GM18858 (cell line): Measurements from ENCODE around the gene VPS37B.

Experiments used
- ATAC-seq: cut with Tn5 transposase; IDR thresholded peaks from one replicate; pipeline ENCODE4 v1.9.1; 2021; ENCODE audit not compliant: unreplicated experiment

The VPS37B gene

DNA sequence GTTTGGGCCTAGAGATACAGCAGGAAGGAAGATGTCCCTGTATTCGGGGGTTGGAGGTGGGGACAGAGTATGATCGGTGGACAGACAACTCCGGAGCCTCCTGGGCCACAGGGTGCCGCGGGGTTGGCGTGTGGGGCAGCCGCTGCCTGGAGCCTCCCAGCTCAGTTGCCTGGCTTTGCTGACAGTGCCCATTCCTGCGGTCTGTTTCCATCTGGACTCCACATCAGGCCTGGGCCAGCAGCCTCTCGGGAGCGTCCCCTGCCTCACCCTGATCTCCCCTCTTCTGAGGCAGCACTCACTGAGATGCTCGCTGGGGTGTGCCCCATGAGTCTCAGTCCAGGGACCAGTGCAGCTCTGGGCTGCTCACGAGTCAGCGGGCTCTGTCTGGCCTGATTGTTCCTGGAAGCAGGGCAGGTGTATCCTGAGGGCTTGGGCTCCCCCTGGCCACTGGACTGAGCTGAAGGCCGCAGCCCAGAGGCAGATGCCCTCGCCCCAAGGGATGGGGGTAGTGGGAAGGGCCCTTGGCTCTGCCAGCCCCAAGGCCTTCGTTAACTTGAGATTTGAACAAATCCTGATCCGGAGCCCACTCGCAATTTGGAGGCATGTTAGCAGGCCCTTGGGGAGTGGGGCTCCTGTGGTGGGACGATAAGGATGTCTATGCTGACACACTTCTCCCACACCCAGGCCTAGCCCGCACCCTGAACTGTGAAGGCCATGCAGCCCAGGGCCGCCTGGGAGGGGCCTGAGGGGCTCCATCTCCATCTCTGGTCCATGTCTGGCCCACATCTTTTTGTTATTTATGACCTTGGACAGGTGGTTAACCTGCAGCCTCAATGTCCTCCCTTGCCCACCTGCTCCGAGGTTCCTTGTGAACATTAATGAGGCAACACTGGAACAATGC lies 53.2 kb downstream of the VPS37B start:
- no peak for ATAC-seq

DNA sequence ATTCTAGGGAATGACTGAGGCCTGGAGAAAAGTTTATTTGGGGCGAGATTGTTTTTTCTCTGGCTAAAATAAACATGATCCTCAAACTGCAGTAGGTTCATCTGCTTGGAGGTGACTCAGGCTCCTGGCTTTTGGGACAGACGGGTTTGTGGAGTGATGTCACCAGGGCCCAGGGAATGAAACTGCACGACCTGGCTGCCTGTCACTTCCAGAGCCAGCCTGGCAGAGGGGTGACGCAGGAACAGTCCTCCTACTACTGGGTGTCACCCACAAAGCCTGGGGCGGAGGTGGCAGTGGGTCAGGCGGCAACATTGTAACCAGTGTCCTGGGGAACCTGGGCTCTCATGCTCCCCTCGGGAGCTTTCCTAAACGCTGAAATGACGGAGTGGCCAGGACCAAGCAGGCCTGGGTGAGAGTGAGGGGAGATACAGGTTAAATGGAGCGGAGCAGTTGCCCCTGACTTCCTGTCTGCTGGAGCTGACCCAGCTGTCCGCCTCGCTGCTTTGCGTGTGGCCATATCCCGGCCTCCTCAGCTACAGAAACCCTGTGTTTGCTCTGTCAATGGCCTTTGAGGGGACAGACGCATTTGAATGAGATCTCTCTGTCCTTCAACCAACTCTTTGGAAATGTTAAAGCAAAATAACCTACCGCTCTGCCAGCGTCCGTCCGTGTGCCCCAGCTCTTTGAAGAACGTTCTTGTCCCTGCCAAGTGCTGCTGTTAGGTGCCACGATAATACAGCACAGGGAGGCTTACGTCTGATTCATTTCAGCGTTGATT lies 54.2 kb downstream of the VPS37B start:
- no peak for ATAC-seq

DNA sequence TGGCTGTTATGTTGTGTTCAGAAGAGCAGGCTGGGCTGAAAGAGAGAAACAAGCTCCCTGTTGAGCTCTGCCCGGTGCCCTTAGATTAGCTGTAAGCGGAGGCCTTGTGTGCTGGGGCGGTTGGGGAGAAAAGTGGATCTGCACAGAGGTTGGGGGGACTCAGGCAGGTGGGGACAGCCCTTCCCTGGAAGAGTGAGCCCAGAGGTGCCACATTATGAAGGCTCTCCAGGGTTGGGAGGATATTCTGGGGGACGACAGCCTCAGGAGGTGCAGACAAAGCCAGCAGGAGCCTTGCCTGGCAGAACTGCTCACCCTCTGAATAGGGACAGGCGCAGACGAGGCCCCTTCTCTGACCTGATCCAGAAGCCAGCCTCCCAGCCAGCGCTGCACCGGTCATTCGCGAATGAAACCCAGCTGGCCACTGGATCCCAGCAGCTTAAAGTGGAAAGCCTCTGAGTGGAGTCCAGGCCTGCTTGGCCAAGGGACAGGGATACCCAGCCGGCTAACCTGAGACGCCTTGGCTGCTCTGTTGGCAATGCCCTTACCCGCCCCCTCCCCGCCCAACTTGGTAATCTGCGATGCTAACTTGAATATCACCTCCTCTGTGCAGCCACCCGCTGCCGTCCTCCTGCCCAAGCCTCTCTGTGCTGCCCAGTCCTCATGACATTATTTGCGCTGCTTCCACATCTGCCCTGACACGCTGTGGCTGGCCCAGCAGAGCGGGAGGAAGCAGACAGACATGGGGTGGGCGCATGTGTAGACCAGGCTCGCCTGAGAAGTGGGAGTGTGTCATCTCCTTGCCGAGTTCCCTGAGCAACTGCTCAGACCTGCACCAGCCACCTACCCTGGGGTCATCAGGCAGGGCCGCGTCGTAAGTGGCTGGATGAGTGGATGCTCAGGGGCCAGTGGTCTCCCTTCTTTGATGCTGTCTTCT lies 55.1 kb downstream of the VPS37B start:
- no peak for ATAC-seq

DNA sequence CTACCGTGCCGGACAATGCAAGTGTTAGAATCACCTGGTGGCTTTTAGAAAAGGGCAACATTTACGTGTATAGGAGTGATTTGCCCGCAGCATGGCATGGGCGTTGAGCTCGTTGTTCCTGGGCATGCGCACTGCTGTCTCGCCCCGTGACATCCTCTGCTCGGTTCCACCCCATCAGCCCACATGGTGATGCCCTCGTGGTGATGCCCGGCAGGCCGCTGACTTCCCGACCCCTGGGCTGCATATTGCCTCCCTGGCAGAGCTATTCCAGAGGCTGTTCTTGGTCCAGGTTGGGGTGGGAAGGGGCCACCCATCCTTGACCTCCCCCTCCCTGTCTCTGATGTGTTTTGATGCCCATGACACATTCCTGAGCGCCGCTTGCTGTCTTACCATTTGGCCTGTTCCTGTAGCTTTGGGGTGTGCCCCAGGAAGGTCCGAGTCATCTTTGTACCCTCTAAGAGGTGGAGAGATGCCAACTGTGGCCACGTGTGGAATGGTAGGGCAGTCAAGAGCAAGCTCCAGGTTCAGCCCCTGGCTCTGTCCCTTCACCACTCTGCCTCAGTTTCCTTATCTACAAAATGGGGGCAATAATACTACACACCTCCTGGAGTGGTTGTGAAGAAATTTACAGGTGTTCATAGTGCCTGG lies 55.9 kb downstream of the VPS37B start:
- ATAC-seq, result no peak

DNA sequence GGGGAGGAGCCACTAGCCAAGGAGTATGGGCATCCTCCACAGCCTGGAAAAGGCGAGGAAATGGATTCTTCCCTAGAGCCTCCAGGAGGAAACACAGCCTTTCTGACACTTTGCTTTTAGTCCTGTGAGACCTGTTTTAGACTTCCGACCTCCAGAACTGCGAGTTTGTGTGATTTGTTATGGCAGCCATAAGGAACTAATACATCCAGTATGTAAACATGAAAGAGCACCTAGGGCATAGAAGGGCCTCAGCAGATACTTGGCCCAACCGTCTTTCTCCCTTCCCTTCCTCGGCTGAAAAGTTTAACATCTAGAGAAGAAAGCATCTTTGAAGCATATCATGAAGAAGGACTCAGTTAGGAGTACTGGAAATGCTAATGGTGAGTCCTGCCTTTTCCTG lies 57.1 kb downstream of the VPS37B start:
- ATAC-seq, result no peak

DNA sequence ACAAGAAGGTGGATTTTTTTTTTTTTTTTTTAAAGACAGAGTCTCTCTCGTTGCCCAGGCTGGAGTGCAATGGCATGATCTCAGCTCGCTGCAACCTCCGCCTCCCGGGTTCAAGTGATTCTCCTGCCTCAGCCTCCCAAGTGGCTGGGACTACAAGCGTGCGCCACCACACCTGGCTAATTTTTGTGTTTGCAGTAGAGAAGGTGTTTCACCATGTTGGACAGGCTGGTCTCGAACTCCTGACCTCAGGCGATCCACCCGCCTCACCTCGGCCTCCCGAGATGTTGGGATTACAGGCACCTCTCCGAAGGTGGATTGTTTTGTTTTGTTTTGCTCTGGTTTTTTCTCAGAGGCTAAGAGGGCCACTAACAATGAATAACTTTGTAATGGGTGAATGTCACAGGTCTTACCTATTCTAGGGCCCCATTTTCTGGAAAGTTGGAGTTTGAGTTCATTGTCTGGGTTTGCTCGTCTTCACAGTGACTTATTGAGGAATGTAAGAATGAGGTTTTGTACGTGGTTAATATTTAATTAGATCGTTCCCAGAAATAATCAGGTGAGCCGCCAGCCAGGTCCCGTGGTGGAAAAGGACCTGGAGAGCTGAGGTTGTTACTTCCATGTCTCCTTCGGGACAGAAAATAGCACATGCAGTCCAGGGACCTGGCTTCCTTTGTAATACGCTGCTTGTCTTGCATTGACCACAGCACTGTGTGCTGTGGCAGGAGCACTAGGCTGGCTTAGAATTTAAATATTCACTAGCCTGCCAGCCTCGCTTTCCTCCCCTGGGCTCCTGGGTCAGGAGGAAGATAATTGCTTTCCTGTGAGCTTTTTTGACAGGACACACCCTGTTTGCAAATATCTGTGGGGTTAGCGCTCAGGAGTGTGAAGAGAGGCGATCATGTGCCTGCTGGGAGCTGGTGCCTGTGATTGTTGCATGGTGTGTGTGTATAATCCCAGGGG lies 58.3 kb downstream of the VPS37B start:
- ATAC-seq, result no peak

GRCh38 chr12:122836027-122836921 lies 59.6 kb downstream of the VPS37B start:
- ATAC-seq, result peak; percentile 43

- ATAC-seq, result no peak
Measured at GRCh38 chr12:122835750-122836026, 60.2 kb downstream of the VPS37B start.

- ATAC-seq, result no peak
Measured at GRCh38 chr12:122834921-122835749, 60.8 kb downstream of the VPS37B start, which contains the start of gene HIP1R. TSS of gene HIP1R (plus strand) at chr12:122835457. CDS start at chr12:122835551, 94 bp downstream.

DNA sequence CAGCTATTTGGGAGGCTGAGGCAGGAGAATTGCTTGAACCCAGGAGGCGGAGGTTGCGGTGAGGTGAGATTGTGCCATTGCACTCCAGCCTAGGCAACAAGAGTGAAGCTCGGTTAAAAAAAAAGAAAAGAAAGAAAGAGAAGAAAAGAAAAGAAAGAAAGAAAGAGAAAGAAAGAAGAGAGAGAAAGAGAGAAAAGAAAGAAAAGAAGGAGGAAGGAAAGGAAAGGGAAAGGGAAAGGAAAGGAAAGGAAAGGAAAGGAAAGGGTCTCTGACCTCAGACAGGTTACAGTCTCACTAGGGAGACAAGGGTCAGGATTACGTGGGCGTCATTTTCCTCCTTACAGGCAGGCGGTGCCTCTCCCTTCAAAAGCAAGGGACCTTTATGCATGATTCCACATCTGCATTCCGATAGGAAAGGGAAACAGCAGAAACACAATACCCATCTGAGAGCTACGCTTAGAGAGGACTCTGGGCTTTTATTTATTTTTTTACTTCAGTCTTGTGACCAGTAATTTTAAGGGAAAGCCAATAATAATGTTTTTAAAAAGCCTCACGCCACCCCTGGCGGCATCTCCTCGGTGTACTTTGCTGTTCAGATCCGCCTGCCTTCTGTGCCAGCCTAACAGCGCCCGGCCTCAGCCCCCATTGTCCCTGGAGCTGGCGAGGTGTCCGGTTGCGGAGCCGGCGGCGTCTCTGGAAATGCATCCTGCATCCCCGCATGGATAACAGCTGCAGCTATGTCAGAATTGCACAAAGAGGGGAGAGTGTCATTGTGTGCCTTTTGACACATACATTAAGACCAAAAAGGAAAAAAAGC lies 61.6 kb downstream of the VPS37B start:
- ATAC-seq, result no peak

DNA sequence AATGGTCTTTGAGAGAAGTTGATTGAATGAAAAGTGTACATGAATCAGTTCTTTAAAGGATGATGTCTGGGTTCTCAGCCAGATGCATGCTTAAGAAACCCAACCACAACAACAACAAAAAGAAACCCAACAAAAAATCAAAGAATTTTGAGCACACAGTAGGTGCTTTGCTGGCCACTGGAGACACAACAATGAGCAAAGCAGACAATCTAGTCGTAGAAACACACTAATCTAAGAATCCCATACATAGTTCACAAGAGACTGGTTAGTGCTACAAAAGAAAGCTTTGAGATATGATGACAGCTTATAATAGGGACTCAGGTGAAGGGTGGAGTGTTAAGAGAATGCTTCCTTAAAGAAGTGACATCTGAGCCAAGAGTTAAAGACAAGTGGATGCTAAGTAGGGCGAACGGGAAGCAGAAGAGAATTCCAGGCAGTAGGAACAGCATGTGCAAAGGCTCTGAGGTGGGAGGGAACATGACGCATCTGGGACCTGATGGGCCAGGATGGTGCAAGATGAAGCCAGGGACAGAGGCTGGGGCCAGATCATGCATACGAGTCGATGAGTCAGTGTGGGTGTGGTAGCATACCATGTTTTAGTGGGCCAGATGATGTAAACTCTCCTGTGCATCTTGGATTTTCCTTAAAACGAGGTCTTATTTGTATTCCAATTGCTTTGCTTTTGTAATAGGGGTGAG lies 65.3 kb downstream of the VPS37B start:
- ATAC-seq, result no peak

DNA sequence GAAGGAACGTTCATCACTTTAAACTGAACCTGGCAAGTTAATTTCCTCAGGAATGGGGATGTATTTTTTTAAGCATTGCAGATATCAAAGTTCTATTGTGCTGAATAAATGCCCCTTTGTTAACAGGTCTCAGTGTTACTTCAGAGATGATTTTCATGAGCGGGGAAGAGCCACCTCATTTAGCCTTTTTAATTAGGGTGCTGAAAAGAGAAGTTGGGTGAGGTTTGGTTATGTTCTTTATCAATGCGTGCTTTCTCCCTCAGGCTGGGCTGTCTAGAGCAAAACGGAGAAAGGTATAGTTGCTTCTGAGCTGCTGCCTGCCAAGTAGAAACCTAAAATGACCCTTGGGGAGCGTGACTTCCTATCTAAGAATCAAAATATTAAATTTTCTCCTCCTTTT lies 68.7 kb downstream of the VPS37B start:
- no peak for ATAC-seq

GRCh38 chr12:122825773-122826724 lies 69.9 kb downstream of the VPS37B start:
- ATAC-seq, result no peak

DNA sequence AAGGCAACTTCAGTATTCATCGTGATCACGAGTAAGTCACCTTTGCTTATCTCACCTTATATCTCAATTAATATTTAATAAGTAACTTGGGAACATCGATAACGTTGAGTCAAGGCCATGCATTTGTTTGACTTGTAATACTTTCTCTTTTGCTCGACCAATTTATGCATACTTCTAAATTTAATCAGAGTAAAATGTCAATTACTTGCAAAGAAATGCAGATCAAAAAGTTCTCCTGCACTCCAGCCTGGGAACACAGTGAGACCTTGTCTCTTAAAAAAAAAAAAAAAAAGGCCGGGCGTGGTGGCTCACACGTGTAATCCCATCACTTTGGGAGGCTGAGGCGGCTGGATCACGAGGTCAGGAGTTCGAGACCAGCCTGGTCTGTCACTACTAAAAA lies 72.5 kb downstream of the VPS37B start:
- ATAC-seq, result no peak

DNA sequence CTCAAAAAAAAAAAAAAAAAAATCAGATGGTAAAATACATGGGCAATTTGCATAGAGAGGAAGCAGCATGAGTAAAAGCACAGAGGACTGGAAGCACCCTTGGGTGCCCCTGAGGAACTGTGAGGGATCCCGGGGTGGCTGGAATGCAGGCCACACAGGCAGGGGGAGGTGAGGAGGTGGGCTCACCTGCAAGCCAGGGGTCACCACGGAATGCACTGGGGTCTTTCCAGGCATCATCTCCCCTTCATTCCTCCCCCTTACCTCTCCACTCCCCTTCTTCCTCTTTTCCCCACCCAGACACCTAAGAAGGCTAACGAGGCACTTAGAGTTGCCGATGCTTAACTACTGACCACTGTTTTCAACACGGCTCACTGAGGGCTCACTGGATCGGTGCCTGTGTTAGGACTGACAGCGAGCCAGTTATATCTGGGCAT lies 75.1 kb downstream of the VPS37B start:
- ATAC-seq, result no peak
